ENCODE results near the gene PTPRG.

The PTPRG gene

DNA sequence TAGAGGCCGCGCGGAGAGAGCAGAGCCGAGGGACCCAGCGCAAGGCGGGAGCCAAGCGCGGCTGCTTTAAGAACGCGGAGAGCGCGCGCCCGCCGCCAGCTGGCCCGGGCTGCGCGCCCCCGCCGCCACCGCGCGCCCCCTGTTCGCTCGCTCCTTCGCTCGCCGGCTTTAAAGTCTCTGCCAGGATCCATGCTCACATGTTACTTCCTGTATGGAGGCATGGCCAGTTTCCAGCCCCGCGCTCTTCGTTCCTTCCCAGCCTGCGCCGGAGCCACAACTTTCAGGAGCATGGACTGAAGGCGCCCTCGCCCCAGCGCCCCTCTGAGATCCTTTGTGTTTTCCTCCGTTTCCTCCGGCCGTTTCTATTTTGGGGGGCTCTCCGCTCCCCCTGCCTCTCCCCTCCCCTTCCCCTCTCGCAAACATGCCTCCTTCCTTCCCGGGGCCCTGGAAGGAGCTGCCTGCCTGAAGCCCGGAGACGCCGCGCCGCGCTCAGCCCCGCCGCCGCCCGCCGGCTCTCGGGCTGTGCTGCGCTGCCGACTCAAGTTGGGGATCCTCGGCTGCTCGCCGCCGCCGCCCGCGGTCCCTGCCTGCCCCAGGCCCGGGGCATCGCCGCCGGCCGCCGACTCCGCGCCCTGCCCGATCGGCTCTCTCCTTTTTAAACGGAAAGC lies at the start of gene PTPRG:
Gene PTPRG, plus strand, starts transcription at position 198 of the 668 bp plus-strand sequence. CDS start 717 bp downstream, outside the sequence.
- peak; percentile 74 for DNase-seq (ENCODE audit: low spot score)
- ChIA-PET POLR2A (ENCODE audit: low non-redundant PET) (interaction anchor here (0.6 kb wide), 1 partner anchor 112 kb away, joined by 9 read pairs; no protein-coding TSS in a partner anchor), CTCF (interaction anchor here (0.7 kb wide), 2 partner anchors 17 to 108 kb away, joined by 3 read pairs; no protein-coding TSS in a partner anchor)

GRCh38 chr3:61518590-61518989 lies 42.8 kb upstream of the PTPRG start:
- no peak for DNase-seq (ENCODE audit: low spot score)
- TF ChIP-seq, protein P1, sequence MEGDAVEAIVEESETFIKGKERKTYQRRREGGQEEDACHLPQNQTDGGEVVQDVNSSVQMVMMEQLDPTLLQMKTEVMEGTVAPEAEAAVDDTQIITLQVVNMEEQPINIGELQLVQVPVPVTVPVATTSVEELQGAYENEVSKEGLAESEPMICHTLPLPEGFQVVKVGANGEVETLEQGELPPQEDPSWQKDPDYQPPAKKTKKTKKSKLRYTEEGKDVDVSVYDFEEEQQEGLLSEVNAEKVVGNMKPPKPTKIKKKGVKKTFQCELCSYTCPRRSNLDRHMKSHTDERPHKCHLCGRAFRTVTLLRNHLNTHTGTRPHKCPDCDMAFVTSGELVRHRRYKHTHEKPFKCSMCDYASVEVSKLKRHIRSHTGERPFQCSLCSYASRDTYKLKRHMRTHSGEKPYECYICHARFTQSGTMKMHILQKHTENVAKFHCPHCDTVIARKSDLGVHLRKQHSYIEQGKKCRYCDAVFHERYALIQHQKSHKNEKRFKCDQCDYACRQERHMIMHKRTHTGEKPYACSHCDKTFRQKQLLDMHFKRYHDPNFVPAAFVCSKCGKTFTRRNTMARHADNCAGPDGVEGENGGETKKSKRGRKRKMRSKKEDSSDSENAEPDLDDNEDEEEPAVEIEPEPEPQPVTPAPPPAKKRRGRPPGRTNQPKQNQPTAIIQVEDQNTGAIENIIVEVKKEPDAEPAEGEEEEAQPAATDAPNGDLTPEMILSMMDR (conservative IDR thresholded peaks at IDR 0.05; ENCODE audit: low read depth): no peak
- CTCF ChIA-PET: no interaction called here
- POLR2A ChIA-PET (ENCODE audit: low non-redundant PET): no interaction called here
- no peak overlapping the region for H3K27ac ChIP-seq

More for the DNA sequence above, at the start of gene PTPRG:
- TF ChIP-seq, protein P1 (conservative IDR thresholded peaks at IDR 0.05; ENCODE audit: low read depth): no peak
- H3K27ac ChIP-seq: peak within 1 kb of the TSS; percentile 96

DNA sequence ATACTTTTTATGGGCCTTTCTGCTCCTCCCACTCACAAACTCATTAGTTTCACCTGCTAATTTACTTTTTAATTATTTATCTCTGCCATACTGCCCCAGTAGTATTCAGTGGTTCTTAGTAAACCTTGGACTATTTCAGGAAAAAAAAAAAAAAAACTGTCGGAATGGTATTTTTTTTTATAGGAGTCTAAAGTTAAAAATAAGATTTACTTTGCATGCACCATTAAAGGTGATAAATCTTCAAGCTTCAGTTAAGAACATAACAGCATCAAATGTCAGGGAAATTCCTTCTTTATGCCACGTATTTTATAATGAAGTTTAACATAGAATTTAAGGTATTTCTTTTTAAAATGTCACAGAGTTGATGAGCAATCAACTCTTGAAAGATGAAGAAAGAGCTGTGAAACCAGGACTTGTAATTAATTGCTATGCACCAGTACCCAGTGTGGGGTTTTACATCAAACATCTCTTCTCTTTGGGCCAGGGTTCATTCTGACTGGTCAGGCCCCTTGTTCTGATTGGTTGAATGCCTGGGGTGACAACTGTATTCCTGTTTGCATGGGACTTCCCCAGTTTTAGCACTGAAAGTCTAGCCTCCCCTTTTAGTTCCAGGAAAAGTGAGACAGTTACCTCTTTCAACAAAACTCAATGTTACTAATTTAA lies 40.3 kb upstream of the PTPRG start:
- no peak overlapping the region for H3K27ac ChIP-seq
- POLR2A ChIA-PET (ENCODE audit: low non-redundant PET): no interaction called here
- CTCF ChIA-PET: interaction anchor here (0.6 kb wide), 2 partner anchors 27 to 621 kb away, joined by 3 read pairs; no protein-coding TSS in a partner anchor
- DNase-seq (ENCODE audit: low spot score): no peak
- TF ChIP-seq, protein P1 (conservative IDR thresholded peaks at IDR 0.05; ENCODE audit: low read depth): no peak

GRCh38 chr3:61522060-61522459 lies 39.3 kb upstream of the PTPRG start:
- no peak for DNase-seq (ENCODE audit: low spot score)
- ChIA-PET CTCF (no interaction called here), POLR2A (ENCODE audit: low non-redundant PET) (no interaction called here)
- TF ChIP-seq, protein P1 (conservative IDR thresholded peaks at IDR 0.05; ENCODE audit: low read depth): no peak
- no peak overlapping the region for H3K27ac ChIP-seq

DNA sequence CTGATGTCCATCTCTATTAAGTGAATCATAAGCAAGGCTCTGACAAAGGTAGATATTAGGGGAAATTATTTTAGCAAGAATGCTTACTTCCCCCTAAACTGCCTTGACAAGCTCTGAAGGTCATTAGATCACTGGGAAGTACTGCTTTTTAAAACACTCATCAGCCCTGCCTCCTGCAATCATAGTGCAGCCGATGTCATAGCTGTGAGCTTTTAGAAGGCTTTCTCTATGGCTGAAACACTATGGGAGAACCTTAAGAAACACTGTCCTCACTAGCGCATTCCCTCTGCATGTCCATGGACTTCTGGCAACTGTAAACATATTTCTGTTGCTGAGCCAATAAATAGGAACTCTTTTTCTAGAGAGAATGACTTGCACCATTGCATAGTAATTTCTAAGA lies 38.7 kb upstream of the PTPRG start:
- CTCF ChIA-PET: no interaction called here
- DNase-seq (ENCODE audit: low spot score): no peak
- POLR2A ChIA-PET (ENCODE audit: low non-redundant PET): no interaction called here

DNA sequence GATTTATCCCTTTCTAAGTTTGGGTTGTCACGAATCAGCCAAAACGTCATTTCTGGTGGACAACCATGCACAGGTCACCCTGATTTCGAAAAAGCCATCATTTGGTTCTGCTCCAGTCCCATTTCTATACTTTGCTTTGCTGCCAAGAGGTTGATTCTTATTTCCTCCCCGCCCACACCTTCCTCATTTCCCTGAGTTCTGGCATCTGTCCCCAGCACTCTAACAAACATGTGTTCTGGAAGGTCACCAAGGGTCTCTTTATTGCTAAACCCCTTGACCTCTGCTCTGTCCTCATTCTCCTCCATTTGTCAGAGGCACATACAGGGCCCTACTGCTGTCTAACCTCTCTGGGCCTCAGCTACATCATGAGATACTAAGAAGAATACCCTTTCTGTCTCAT lies 36.4 kb upstream of the PTPRG start:
- CTCF ChIA-PET: no interaction called here
- DNase-seq (ENCODE audit: low spot score): no peak
- POLR2A ChIA-PET (ENCODE audit: low non-redundant PET): no interaction called here
- TF ChIP-seq, protein P1 (conservative IDR thresholded peaks at IDR 0.05; ENCODE audit: low read depth): no peak
- no peak overlapping the region for H3K27ac ChIP-seq

More for the DNA sequence above, 38.7 kb upstream of the PTPRG start:
- TF ChIP-seq, protein P1 (conservative IDR thresholded peaks at IDR 0.05; ENCODE audit: low read depth): no peak
- no peak overlapping the region for H3K27ac ChIP-seq

All from RWPE1 (cell line).